Putamen (tissue), 1 donor: ENCODE data around the gene KCNN3.

Experiments used
- DNase-seq: peaks from one replicate; pipeline ENCODE4 v3.0.0-alpha.2; 2016; ENCODE audit warnings: low spot score

KCNN3 gene

GRCh38 chr1:154791292-154792166 is 78.6 kb downstream of the KCNN3 start:
- no peak for DNase-seq

DNA sequence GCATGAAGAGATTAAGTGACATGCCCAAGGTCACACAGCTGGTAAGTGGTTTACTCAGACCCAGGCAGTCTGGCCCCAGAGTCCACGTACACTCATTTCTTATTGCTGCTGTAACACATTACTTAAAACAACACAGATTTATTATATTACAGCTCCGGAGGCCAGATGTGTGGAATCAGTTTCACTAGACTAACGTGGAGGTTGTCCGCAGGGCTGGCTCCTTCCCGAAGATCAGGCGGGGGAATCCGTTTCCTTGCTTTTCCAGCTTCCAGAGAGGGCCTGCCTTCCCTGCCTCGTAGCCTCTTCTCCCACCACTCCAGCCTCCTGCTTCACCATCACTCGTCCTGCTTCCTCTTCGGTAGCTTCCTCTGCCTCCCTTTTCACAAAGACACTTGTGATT is 81.2 kb downstream of the KCNN3 start:
- DNase-seq = no peak

DNA sequence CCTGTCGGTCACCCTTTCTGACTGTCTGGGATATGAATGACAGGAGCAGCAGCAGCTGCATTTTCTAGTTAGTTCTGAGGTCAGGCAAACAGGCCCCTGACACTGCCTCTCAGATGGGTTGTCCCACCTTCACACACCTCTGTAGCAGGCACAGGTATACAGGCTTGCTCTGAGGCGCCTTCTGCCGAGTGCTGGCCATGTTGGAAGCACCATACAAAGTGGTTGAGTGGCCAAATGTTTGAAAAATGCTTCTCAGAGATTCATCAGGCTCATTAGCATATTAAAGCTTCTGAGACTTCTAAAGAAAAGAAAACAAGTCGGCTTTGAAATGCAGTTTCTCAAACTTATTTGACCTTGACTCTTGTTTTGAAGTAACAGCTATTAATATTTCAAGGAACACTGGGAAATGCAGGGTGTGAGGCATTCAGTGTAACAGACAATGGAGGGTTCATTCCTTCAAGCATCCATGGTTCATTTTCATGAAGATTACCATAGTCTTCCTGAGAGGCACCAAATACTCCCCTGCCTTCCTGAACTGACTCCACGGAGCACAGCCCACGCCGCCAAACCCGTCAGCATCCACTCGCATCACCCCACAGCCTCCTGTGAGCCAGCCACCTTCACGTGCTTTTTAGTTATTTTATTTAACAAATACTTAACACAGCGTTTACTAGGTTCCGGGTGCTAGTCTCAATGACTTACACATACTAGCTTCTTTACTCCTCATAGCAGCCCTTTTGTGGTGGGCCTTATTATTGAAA is 81.8 kb downstream of the KCNN3 start:
- no peak for DNase-seq

DNA sequence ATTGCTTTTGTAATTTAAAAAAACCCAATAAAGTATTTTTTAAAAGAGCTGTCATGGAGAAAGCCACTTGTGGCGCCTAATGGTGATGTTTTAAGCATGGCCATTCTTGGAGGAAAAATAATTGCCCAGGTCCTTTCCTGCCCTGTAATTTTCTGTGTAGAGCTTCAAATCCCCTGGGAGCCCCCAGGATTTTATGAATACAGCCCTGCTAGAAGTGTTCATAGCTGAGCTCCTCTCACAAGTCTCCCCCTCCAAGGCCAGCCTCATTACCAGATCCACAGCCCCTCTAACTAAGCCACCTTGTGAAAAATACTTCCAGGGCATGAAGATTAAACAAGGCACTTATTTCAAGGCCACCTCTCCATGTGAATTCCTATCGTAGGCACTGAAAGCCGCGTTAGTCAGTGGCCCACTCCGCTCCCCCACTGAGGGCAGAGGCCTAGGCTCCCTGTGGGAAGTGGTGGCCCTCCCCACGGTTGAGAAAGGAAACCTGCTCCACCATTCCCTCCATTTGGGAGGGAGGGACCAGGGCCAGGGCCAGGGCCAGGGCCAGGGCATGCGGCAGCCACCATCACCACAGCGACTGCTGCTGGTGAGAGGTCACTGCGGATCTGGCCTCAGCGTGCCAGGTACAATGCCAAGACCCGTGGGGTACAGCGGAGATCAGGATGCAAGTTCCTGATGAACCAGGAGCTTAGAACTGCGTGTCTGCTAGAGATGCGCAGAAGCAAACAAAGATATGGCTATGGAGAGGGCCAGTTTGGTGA is 83.1 kb downstream of the KCNN3 start:
- DNase-seq = no peak

GRCh38 chr1:154784924-154785531 is 85.1 kb downstream of the KCNN3 start:
- DNase-seq = no peak

DNA sequence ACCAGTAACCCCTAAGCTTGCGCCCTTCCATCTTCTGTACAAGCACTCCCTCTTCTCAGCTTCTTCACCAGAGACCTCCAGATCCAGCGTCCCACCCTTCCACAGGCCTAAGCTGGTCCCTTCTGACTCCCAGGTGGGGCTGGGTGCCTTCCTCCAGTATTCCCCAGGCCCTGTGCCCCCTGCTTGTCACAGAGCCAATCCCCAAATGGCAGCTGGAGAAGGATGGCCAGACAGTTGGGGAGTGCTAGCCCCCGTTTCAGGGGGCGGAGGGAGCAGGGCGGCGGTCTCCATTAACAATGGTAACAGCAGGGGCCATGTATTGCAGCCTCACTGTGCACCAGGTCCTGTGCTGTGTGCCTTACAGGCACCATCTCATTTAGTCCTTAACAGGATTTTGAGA is 85.7 kb downstream of the KCNN3 start:
- DNase-seq = no peak

DNA sequence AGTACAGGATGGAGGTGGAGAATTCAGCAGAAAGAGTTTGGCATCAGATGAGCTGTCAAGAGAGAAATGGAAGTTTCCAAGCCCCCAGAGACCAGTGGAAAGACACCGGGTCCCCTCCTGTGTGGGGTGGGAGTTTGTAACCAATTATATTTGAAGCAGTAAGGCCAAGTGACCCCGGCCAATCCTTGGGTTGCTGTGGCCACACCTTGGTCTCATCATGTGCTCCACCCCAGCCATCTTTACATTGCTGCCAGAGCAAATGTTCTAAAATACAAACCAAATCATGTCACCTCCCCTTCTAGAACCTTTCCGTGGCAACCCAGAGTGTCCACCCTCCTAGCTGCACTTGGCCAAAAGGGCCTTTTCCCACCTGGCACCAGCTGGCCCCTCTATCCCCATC is 86.1 kb downstream of the KCNN3 start:
- DNase-seq = no peak

DNA sequence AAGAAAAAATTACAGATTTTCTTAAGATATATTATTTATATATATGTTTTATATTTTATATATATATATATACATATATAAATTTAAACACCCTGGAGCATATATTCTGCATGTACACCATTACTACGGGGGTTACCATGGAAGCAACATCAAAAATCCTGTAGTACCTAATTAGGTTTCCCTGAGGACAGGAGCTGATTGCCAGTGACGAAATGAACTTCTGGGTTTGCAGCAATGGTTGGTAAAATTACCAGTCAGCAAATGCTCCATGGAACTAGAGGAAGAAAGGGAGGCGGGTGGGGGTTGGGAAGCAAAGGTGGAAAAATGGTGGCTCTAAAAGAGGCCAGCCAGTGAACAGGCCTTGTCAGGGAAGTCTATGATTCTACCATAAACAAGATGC is 89.5 kb downstream of the KCNN3 start:
- DNase-seq = no peak

- DNase-seq = no peak
Measured at GRCh38 chr1:154779551-154780189, 90.4 kb downstream of the KCNN3 start.

- no peak for DNase-seq
Measured at GRCh38 chr1:154778944-154779343, 91.1 kb downstream of the KCNN3 start.

- no peak for DNase-seq
Measured at GRCh38 chr1:154778275-154778674, 91.8 kb downstream of the KCNN3 start.

DNA sequence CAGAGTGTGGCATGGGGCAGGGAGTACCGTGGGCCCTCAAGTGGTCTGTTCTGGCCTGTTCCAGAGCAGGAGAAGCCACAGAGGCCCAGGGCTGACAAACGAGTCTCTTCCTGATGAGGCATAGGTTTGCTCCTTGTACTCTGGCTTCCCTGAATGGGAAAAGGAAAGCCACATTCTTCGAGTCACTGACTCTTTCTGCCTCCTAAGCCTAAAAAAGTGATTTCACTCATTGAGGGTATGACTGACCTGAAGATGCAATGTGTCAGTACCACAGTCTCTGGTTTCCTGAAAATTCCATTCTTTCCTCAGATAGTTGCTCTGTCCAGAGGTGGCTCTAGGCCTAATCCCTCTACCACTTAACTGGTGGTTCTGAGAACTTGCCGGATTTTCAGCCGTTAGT is 92.3 kb downstream of the KCNN3 start:
- no peak for DNase-seq

DNA sequence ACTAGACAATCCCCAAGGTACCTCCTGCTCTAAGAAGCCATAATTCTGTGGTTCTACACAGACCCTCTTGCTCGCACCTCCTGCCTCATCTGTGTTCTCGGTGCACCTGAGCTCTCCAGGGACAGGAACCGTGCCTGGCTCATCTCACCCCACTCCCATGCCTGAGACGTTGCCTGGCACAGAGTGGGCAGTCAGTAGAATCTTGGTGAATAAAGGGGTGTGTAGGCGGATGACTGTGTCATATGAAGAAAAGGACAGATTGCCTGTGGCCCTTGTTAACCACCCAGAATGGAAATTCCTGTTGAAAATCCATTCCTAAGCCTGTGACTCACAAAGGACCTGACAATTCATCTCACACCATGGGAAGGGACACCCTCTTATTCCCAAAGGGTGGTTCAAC is 92.9 kb downstream of the KCNN3 start:
- DNase-seq = no peak

DNA sequence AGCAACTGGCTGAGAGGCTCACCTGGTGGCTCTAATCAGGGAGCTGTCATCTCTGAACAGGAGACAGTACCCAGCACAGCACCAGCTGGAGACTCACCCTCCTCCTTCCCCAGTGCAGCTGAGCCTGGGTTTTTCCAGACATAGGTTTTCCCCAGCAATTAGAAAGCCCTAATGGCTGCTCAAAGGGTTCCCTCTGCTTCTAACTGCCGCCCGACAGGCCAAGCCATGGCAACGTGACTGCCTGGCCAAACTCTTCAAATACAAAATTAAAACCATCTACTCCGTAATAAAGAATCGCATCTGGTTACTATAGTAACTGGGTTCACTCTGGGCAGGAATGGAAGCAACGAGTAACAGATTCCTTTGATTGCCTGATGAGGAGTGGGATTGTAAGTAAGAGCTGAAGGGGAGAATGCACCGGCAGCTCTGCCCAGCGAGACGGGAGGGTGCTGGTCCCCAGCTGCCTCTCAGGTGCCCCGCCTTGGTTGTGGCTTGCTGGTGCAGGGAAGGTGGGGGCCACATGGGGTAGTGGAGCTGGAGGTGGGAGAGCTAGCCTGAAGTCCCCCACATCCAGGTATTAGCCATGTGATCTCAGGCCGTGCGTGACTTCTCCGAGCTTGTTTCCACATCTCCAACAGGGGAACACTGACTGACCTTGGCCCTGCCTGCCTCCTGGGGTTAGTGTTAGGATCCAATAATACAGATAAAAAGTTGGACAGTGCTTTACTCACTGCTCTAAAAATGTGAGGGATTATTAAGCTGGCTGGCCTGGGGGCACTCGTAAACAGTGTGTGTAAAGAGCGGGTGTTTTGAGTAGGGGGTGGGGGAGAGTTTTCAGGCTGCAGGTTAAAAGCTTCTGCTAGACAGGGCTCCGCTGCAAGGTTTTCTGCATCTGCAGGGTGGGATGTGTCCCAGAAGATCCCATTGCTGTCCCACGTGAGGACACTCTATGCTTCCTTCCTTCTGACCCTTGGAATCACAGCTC is 94.2 kb downstream of the KCNN3 start:
- no peak for DNase-seq

DNA sequence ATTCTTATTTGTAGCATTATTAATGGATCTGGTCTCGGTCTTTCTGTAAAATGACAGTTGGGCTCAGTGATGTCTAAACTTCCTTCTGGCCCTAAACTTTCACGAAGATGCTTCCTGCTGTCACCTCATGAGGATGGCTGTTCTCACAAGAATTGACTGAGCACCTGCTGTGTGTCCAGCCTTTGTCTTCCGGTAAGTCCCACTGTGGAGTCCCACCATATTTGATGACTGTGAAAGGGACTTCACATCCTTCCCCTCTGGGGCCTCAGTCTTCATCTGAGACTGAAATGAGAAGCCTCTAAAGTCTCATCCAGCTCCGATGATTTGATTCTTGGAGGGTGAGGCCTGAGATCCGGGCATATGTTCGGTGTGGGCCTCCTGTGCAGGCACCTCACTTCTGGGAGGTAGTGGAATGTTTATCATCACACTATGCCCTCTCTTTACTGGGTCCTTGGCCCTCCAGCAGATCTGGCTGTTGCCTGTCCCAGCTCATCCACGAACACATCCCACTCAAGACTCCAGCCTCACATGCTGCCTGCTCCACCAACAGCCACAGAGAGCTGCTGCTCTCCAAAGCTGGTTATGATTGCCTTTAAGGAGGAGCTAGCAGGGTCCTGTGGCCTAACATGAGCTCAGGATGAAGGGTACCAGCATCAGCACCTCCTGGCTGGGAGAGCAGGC is 95.8 kb downstream of the KCNN3 start:
- no peak for DNase-seq

GRCh38 chr1:154773551-154773950 is 96.5 kb downstream of the KCNN3 start:
- no peak for DNase-seq

- DNase-seq = no peak
Measured at GRCh38 chr1:154772606-154773506, 97.2 kb downstream of the KCNN3 start.

- no peak for DNase-seq
Measured at GRCh38 chr1:154772056-154772455, 98.0 kb downstream of the KCNN3 start.
